NK-92 (cell line): Measurements from ENCODE around the gene DPEP2.
"Not testable (repeated sequence)": the region's sequence is repeated elsewhere in the genome, so short reads cannot be mapped to it uniquely, and the experiment has no call there.

Experiments
- DNase-seq: peaks from one replicate; lab custom pipeline; 2025; ENCODE audit not compliant: unreplicated experiment; lab: John Stamatoyannopoulos, UW

Gene DPEP2

GRCh38 chr16:67940446-67941089, 58.7 kb downstream of the DPEP2 start:
- no peak for DNase-seq

GRCh38 chr16:67939507-67940445, 59.5 kb downstream of the DPEP2 start:
- no peak for DNase-seq

- DNase-seq, result not testable (repeated sequence)
Observed at GRCh38 chr16:67937713-67938112, 61.6 kb downstream of the DPEP2 start.
